ENCODE data around the gene TESK1. TPM values are rescaled to one million over a fixed set of nuclear protein-coding genes. Genes with fewer than 3 reads are reported as not detected.
"Not testable (repeated sequence)": the region's sequence is repeated elsewhere in the genome, so short reads cannot be mapped to it uniquely, and the experiment has no call there.

The TESK1 gene
- polyA plus RNA-seq, 1 donor, result 53.3 TPM

DNA sequence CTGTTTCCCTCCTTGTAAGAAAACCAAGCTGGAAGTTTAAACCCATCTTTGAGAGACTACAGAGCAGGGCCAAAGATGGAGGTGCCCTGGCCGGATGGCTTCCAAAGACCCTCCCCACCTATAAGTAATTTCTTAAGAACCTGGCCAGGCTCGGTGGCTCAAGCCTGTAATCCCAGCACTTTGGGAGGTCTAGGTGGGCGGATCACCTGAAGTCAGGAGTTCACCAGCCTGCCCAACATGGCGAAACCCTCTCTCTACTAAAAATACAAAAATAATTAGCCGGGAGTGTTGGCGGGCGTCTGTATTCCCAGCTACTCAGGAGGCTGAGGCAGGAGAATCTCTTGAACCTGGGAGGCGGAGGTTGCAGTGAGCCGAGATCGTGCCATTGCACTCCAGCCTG is 40.7 kb downstream of the TESK1 start:
- Histone ChIP-seq H3K4me3 (ENCODE audit: low read length) (peak overlapping the region; percentile 73), H3K27ac (ENCODE audit: low read length) (peak overlapping the region; percentile 96)
- not testable (repeated sequence) for H3K27me3 ChIP-seq (ENCODE audit: control insufficient read depth, insufficient read depth, low read length); H3K36me3 ChIP-seq (ENCODE audit: control insufficient read depth, insufficient read depth, low read length); H3K4me1 ChIP-seq (ENCODE audit: control insufficient read depth, insufficient read depth, low read length); H3K9me3 ChIP-seq (ENCODE audit: control insufficient read depth, low read depth, low read length); DNase-seq
- no CpG with 5 or more reads among the region's 10 CpGs for WGBS (ENCODE audit: insufficient coverage, low lambda C conversion rate)

DNA sequence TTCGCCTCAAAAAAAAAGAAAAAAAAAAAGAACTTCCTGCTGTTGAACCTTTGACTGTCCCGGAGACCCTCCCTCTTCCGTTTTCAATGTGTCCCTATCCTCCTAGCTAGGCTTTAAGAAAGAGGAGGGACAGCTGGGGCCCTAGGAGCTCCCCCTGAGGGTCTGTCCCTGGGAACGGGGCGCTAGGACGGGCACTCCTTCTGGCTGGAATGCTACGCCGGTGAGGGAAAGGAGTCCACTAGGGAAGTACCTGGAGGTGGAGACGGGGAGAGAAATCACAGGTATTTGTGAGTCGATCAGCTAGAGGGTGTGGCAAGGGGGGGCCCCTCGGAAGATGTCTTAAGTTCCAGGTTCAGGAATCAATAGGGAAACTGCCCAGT is 41.1 kb downstream of the TESK1 start:
- peak; percentile 79 to 93 for DNase-seq
- WGBS (ENCODE audit: insufficient coverage, low lambda C conversion rate), result no CpG with 5 or more reads among the region's 11 CpGs
- Histone ChIP-seq H3K4me1 (ENCODE audit: control insufficient read depth, insufficient read depth, low read length) (peaks cover 4% of the 10 kb centered on the region), H3K27me3 (ENCODE audit: control insufficient read depth, insufficient read depth, low read length) (no peaks in the 10 kb centered on the region), H3K4me3 (ENCODE audit: low read length) (peak overlapping the region; percentile 73), H3K27ac (ENCODE audit: low read length) (peak overlapping the region; percentile 96), H3K9me3 (ENCODE audit: control insufficient read depth, low read depth, low read length) (no peaks in the 10 kb centered on the region), H3K36me3 (ENCODE audit: control insufficient read depth, insufficient read depth, low read length) (no peaks in the 10 kb centered on the region)

DNA sequence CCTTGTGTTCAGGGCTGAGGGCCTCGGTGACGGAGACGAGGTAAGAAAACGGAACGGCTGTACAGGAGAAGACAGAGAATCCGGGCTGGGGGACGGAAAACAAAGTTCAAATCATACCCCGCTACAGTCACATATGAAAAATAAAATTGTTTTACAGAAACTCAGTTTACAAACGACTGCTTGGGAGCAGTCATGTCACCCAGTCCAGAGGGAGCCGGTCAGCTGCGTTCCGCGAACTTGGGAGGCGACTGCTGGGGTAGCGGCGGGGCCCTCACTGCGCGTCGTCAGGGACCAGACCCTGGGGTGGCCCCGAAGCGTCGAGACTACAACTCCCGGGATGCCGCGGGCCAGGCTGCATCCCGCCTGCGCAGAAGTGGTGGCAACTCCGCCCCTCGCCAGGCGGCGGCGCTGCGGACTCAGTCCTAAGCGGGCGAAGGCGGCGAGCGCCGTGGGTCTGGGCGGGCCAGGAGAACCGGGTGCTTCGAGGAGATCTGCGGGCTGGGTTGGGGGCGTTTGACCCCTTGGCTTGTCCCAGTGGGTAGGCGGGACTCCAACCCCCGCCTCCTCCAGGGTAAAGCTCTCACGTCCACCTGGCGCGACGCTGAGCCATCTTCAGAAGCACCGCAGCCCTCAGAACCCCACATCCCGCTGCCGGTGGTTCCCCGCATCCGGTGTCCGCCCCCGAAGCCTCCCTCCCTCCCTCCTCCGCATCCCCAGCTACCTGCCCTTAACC is 41.6 kb downstream of the TESK1 start:
- DNase-seq, result peak; percentile 94 to 95
- Histone ChIP-seq H3K36me3 (ENCODE audit: control insufficient read depth, insufficient read depth, low read length) (no peaks in the 10 kb centered on the region), H3K4me3 (ENCODE audit: low read length) (peak overlapping the region; percentile 73), H3K4me1 (ENCODE audit: control insufficient read depth, insufficient read depth, low read length) (peaks cover 4% of the 10 kb centered on the region), H3K27me3 (ENCODE audit: control insufficient read depth, insufficient read depth, low read length) (no peaks in the 10 kb centered on the region), H3K27ac (ENCODE audit: low read length) (peak overlapping the region; percentile 96), H3K9me3 (ENCODE audit: control insufficient read depth, low read depth, low read length) (no peaks in the 10 kb centered on the region)
- WGBS (ENCODE audit: insufficient coverage, low lambda C conversion rate), result no CpG with 5 or more reads among the region's 58 CpGs

DNA sequence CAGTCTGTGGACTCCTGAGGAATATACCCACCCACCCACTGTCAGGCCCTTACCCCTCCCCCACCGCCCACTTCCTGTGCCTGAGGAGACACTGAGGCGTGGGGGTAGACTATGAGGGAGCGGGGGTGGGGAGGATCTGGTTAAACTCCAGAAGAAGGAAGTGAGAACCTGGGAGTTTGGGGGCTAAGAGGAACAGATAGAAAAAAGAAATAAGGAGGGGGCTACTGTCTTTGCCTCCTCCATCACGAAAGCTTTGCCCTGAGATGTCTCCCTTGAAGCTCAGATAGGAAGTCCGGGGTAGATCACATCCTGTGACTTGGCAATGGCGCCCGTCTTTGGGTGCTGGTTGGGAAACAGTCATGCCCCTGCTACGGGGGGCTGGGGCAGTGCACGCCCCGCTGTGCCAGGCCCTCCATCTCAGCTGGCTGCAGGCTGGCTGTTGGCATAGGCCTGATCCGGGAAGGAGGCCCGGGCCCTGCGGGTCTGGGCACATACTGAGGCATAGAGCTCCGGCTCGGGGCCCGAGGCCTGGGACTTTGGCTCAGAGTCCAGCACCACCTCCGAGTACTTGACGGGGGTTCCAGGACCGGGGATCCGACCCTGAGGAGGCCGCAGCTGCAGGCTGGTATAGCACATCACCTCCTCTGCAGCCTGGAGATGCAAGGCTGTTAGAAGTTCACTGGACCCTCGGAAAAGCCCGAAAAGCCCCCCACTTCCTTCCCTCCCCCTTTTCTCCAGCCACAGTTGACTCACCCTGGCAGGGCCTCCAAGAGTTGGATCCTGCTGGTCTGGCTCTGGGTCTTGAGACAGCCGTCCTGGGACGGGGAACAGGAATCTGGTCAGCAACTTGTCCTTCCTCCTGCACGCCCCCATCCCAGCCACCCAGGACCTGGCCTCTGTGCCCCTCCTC is 44.6 kb downstream of the TESK1 start:
- no peak overlapping the region for H3K4me3 ChIP-seq (ENCODE audit: low read length)
- DNase-seq, result no peak
- no peaks in the 10 kb centered on the region for H3K36me3 ChIP-seq (ENCODE audit: control insufficient read depth, insufficient read depth, low read length)
- WGBS (ENCODE audit: insufficient coverage, low lambda C conversion rate), result no CpG with 5 or more reads among the region's 26 CpGs
- H3K4me1 ChIP-seq (ENCODE audit: control insufficient read depth, insufficient read depth, low read length), result peaks cover 8% of the 10 kb centered on the region
- no peaks in the 10 kb centered on the region for H3K9me3 ChIP-seq (ENCODE audit: control insufficient read depth, low read depth, low read length)
- H3K27me3 ChIP-seq (ENCODE audit: control insufficient read depth, insufficient read depth, low read length), result no peaks in the 10 kb centered on the region
- H3K27ac ChIP-seq (ENCODE audit: low read length), result no peak overlapping the region

DNA sequence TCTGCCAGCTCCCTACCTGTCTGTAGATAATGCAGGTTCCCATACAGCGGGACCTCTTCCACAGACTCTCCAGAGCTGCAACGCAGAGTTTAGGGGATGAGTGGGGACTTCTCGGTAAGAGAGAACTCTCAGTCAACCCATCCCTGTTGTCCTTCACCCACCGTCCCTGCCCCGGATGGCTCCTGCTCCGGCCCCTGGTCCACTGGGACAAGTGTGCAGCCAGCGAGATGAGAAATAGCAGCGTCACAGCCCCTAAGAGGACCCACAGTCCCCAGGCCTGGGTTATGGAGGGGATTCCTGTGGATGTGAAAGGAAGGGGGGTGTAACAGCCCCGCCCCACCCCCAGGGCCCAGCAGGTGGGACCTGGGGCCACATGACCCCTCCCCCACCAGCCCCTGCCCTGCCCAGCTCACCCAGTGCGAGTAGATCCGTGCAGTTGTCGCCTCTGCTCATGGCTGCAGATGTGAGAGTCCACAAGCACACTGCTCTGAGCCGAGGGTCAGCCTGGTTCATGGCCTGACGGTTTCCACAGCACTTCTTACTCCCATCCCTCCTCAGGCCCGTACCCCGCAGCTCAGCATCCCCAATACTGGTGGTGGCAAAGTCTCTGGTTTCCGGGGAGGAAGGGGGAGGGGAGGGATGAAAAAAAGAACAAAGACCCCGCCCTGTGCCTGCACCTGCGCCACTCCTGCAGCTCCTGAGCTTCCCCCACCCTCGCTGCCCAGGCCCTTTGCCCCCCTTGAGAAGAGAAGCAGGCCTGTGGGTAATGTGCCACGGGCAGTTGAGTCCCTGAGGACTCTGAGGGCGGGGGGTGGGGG is 45.5 kb downstream of the TESK1 start, which contains the start of gene SIT1:
Gene SIT1 (minus strand): TSS at position 591 of the 818 bp plus-strand sequence. CDS start 78 bp downstream, at position 513.
- Histone ChIP-seq H3K4me1 (ENCODE audit: control insufficient read depth, insufficient read depth, low read length) (peaks cover 8% of the 10 kb centered on the region), H3K4me3 (ENCODE audit: low read length) (no peak within 1 kb of the TSS), H3K36me3 (ENCODE audit: control insufficient read depth, insufficient read depth, low read length) (no peaks in the 10 kb centered on the region), H3K9me3 (ENCODE audit: control insufficient read depth, low read depth, low read length) (no peaks in the 10 kb centered on the region), H3K27me3 (ENCODE audit: control insufficient read depth, insufficient read depth, low read length) (no peaks in the 10 kb centered on the region), H3K27ac (ENCODE audit: low read length) (no peak within 1 kb of the TSS)
- WGBS (ENCODE audit: insufficient coverage, low lambda C conversion rate), result no CpG with 5 or more reads among the region's 22 CpGs
- DNase-seq, result no peak

DNA sequence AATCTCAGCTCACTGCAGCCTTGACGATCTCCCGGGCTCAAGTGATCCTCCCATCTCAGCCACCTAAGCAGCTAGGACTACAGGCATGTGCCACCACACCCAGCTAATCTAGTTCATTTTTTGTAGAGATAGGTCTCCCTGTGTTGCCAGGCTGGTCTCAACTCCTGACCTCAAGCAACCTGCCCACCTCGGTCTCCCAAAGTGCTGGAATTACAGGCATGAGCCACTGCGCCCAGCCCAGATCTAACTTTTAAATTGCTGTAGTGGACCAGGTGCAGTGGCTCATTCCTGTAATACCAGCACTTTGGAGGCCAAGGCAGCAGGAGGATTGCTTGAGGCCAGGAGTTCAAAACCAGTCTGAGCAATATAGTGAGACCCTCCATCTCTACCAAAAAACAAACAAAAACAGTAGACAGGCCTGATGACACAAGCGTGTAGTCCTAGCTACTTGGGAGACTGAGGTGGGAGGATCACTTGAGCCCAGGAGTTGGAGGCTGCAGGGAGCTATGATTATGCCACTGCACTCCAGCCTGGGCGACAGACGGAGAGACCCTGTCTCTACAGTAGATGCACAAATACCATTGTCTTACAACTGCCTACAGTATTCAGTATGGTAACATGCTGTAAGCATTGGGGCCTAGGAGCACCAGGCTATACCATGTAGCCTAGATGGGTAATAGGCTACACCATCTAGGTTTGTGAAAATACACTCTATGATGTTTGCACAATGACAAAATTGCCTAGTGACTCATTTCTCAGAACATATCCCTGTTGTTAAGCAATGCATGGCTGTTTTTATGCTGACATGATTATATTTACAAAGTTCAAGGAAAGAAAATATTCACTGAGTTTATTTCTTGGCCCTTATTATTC is 47.1 kb downstream of the TESK1 start:
- DNase-seq, result peak in 1 of 2 donors; percentile 53
- Histone ChIP-seq H3K4me3 (ENCODE audit: low read length) (no peak overlapping the region), H3K27me3 (ENCODE audit: control insufficient read depth, insufficient read depth, low read length) (no peaks in the 10 kb centered on the region), H3K36me3 (ENCODE audit: control insufficient read depth, insufficient read depth, low read length) (no peaks in the 10 kb centered on the region), H3K4me1 (ENCODE audit: control insufficient read depth, insufficient read depth, low read length) (peaks cover 12% of the 10 kb centered on the region), H3K9me3 (ENCODE audit: control insufficient read depth, low read depth, low read length) (no peaks in the 10 kb centered on the region), H3K27ac (ENCODE audit: low read length) (no peak overlapping the region)
- no CpG with 5 or more reads among the region's 7 CpGs for WGBS (ENCODE audit: insufficient coverage, low lambda C conversion rate)

DNA sequence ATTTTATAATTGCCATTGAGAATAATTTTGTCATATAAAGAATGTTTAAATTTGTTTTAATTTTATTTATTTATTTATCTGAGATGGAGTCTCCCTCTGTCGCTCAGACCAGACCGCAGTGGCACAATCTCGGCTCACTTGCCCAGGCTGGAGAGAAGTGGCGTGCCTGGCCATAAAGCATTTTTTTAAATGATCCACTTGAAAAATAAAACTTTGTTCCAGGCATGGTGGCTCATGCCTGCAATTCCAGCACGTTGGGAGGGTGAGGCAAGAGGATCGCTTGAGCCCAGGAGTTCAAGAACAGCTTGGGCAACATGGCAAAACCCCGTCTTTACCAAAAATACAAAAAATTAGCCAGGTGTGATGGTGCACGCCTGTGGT is 47.8 kb downstream of the TESK1 start:
- no peak for DNase-seq
- H3K36me3 ChIP-seq (ENCODE audit: control insufficient read depth, insufficient read depth, low read length), result no peaks in the 10 kb centered on the region
- H3K9me3 ChIP-seq (ENCODE audit: control insufficient read depth, low read depth, low read length), result peaks cover 3% of the 10 kb centered on the region
- WGBS (ENCODE audit: insufficient coverage, low lambda C conversion rate), result 100% methylated on average over 2 of the region's 8 CpGs
- H3K4me1 ChIP-seq (ENCODE audit: control insufficient read depth, insufficient read depth, low read length), result peaks cover 9% of the 10 kb centered on the region
- H3K27ac ChIP-seq (ENCODE audit: low read length), result no peak overlapping the region
- H3K27me3 ChIP-seq (ENCODE audit: control insufficient read depth, insufficient read depth, low read length), result no peaks in the 10 kb centered on the region
- H3K4me3 ChIP-seq (ENCODE audit: low read length), result no peak overlapping the region

DNA sequence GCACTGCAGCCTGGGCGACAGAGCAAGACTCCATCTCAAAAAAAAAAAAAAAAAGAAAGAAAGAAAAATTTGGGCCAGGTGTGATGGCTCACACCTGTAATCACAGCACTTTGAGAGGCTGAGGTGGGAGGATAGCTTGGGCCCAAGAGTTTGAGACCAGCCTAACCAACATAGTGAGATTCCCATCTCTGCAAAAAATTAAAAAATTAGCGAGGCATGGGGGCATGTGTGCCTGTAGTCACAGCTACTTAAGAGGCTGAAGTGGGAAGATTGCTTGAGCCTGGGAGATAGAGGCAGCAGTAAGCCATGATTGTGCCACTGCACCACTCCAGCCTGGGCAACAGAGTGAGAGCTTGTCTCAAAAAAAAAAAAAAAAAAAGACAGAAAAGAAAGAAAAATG is 48.5 kb downstream of the TESK1 start:
- no peak for DNase-seq
- Histone ChIP-seq H3K27ac (ENCODE audit: low read length) (no peak overlapping the region), H3K36me3 (ENCODE audit: control insufficient read depth, insufficient read depth, low read length) (no peaks in the 10 kb centered on the region), H3K27me3 (ENCODE audit: control insufficient read depth, insufficient read depth, low read length) (no peaks in the 10 kb centered on the region), H3K4me3 (ENCODE audit: low read length) (no peak overlapping the region), H3K9me3 (ENCODE audit: control insufficient read depth, low read depth, low read length) (peaks cover 3% of the 10 kb centered on the region), H3K4me1 (ENCODE audit: control insufficient read depth, insufficient read depth, low read length) (peaks cover 9% of the 10 kb centered on the region)
- 100% methylated on average over 1 of the region's 2 CpGs for WGBS (ENCODE audit: insufficient coverage, low lambda C conversion rate)

DNA sequence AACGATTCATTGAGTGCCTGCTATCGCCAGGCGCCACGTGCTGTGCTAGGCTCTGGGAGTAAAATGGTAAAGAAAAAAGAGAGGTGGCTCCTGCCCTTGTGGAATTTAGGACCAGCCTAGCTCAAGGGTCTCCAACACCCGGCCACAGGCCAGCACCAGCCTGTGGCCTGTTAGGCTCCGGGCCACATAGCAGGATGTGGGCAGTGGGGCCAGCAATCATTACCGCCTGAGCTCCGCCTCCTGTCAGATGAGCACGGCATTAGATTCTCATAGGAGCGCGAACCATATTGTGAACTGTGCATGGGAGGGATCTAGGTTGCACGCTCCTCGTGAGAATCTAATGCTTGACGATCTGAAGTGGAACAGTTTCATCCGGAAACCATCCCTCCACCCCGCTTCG is 51.3 kb downstream of the TESK1 start:
- peaks cover 3% of the 10 kb centered on the region for H3K9me3 ChIP-seq (ENCODE audit: control insufficient read depth, low read depth, low read length)
- WGBS (ENCODE audit: insufficient coverage, low lambda C conversion rate), result no CpG with 5 or more reads among the region's 17 CpGs
- no peak for DNase-seq
- peaks cover 14% of the 10 kb centered on the region for H3K4me1 ChIP-seq (ENCODE audit: control insufficient read depth, insufficient read depth, low read length)
- H3K36me3 ChIP-seq (ENCODE audit: control insufficient read depth, insufficient read depth, low read length), result peaks cover 11% of the 10 kb centered on the region
- H3K27ac ChIP-seq (ENCODE audit: low read length), result no peak overlapping the region
- H3K27me3 ChIP-seq (ENCODE audit: control insufficient read depth, insufficient read depth, low read length), result no peaks in the 10 kb centered on the region
- no peak overlapping the region for H3K4me3 ChIP-seq (ENCODE audit: low read length)

Measured in large intestine (tissue), 3 donors.